HEK293 (cell line): ENCODE data around the gene PLS1.
"Not testable (repeated sequence)": the region's sequence is repeated elsewhere in the genome, so short reads cannot be mapped to it uniquely, and the experiment has no call there.

ENCODE experiments used
- CTCF ChIA-PET: fragments of 350-600 bp; formaldehyde crosslinking; extraction: SDS; loops from one replicate; lab custom pipeline; 2021; ENCODE audit warnings: antibody characterized with exemption; lab: Yijun Ruan, JAX
- POLR2A ChIA-PET: fragments of 300-600 bp; formaldehyde crosslinking; extraction: SDS; loops from one replicate; lab custom pipeline; 2020; ENCODE audit warnings: antibody characterized with exemption, inconsistent platforms; lab: Yijun Ruan, JAX
- H3K27ac ChIP-seq: fragments of 200-500 bp; sonication (Bioruptor generic); 2 replicates; pipeline ENCODE4 v1.5.1; 2014; ENCODE audit warnings: low read depth, low read length, control low read depth, inconsistent platforms; ENCODE audit errors: extremely low read depth
- H3K36me3 ChIP-seq, 2 experiments: fragments of 200-500 bp in 1 of 2; sonication (Bioruptor generic) in 1 of 2; 1 replicate in 1 of 2; 2 replicates in 1 of 2; pipeline ENCODE4 v1.5.1; 2014 to 2017; ENCODE audit warnings: inconsistent platforms in 2 of 2, low read length in 2 of 2; ENCODE audit not compliant: control insufficient read depth in 2 of 2, insufficient read depth in 1 of 2
- H3K4me1 ChIP-seq: fragments of 200-500 bp; sonication (Bioruptor generic); 2 replicates; pipeline ENCODE4 v1.5.1; 2014; ENCODE audit warnings: mild to moderate bottlenecking, low read length, inconsistent platforms; ENCODE audit not compliant: control insufficient read depth, insufficient read depth
- H3K4me3 ChIP-seq: 2 replicates; pipeline ENCODE4 v1.5.1; 2011; ENCODE audit warnings: low read depth, mild to moderate bottlenecking, control low read depth, low read length, moderate library complexity
- H3K9me3 ChIP-seq: fragments of 200-500 bp; sonication (Bioruptor generic); 2 replicates; pipeline ENCODE4 v1.5.1; 2014; ENCODE audit warnings: low read depth, low read length, inconsistent platforms; ENCODE audit not compliant: control insufficient read depth, insufficient read depth
- IKZF3 ChIP-seq: fragments of 450-650 bp; IDR thresholded peaks from 2 replicates; pipeline ENCODE4 v1.5.0; 2018; ENCODE audit warnings: missing biosample characterization, mild to moderate bottlenecking, missing genetic modification characterization, moderate library complexity
- KLF10 ChIP-seq: fragments of 450-650 bp; IDR thresholded peaks from 2 replicates; pipeline ENCODE4 v1.5.1; 2018; ENCODE audit warnings: missing biosample characterization, mild to moderate bottlenecking, missing genetic modification characterization
- PRDM1 ChIP-seq: fragments of 450-650 bp; formaldehyde crosslinking; IDR thresholded peaks from 2 replicates; pipeline ENCODE4; 2016; ENCODE audit warnings: missing biosample characterization, missing genetic modification characterization
- SALL2 ChIP-seq: fragments of 450-650 bp; formaldehyde crosslinking; IDR thresholded peaks from 2 replicates; pipeline ENCODE4 v1.5.0; 2017; ENCODE audit warnings: missing biosample characterization, mild to moderate bottlenecking, missing genetic modification characterization, borderline replicate concordance
- SCRT1 ChIP-seq: fragments of 450-650 bp; formaldehyde crosslinking; IDR thresholded peaks from 2 replicates; pipeline ENCODE4 v1.5.1; 2016; ENCODE audit warnings: missing biosample characterization, missing genetic modification characterization, borderline replicate concordance
- SCRT2 ChIP-seq: fragments of 450-650 bp; formaldehyde crosslinking; IDR thresholded peaks from 2 replicates; pipeline ENCODE4 v1.5.1; 2016; ENCODE audit warnings: missing biosample characterization, missing genetic modification characterization
- SP7 ChIP-seq: fragments of 450-650 bp; formaldehyde crosslinking; IDR thresholded peaks from 2 replicates; pipeline ENCODE4 v1.5.1; 2016; ENCODE audit warnings: missing biosample characterization, missing genetic modification characterization
- TCF7L2 ChIP-seq: IDR thresholded peaks from 2 replicates; pipeline ENCODE4 v1.6.1; 2011; ENCODE audit warnings: low read depth, mild to moderate bottlenecking, inconsistent platforms, low read length, moderate library complexity, borderline replicate concordance
- ZBTB44 ChIP-seq: fragments of 450-650 bp; IDR thresholded peaks from 2 replicates; pipeline ENCODE4 v1.5.1; 2018; ENCODE audit warnings: missing biosample characterization, mild to moderate bottlenecking, missing genetic modification characterization
- ZFHX2 ChIP-seq: fragments of 450-650 bp; formaldehyde crosslinking; conservative IDR thresholded peaks from 2 replicates; pipeline ENCODE4 v1.5.1; 2016; ENCODE audit warnings: missing biosample characterization, missing genetic modification characterization
- ZNF157 ChIP-seq: fragments of 450-650 bp; formaldehyde crosslinking; IDR thresholded peaks from 2 replicates; pipeline ENCODE4 v1.5.1; 2016; ENCODE audit warnings: missing biosample characterization, missing genetic modification characterization
- ZNF174 ChIP-seq: fragments of 450-650 bp; formaldehyde crosslinking; IDR thresholded peaks from 2 replicates; pipeline ENCODE4 v1.5.0; 2017; ENCODE audit warnings: missing biosample characterization, mild to moderate bottlenecking, missing genetic modification characterization
- ZNF211 ChIP-seq: fragments of 450-650 bp; formaldehyde crosslinking; IDR thresholded peaks from 2 replicates; pipeline ENCODE4 v1.5.1; 2016; ENCODE audit warnings: low read depth, missing biosample characterization, missing genetic modification characterization
- ZNF24 ChIP-seq: fragments of 450-650 bp; formaldehyde crosslinking; IDR thresholded peaks from 2 replicates; pipeline ENCODE4 v1.5.1; 2016; ENCODE audit warnings: missing biosample characterization, missing genetic modification characterization
- ZNF280C ChIP-seq: fragments of 450-650 bp; formaldehyde crosslinking; IDR thresholded peaks from 2 replicates; pipeline ENCODE4 v1.5.1; 2016; ENCODE audit warnings: missing biosample characterization, missing genetic modification characterization
- ZNF354C ChIP-seq: fragments of 450-650 bp; formaldehyde crosslinking; IDR thresholded peaks from 2 replicates; pipeline ENCODE4 v1.5.1; 2016; ENCODE audit warnings: missing biosample characterization, missing genetic modification characterization, low read depth, borderline replicate concordance
- ZNF404 ChIP-seq: fragments of 450-650 bp; formaldehyde crosslinking; IDR thresholded peaks from 2 replicates; pipeline ENCODE4 v1.5.1; 2017; ENCODE audit warnings: missing biosample characterization, missing genetic modification characterization
- ZNF549 ChIP-seq: fragments of 450-650 bp; IDR thresholded peaks from 2 replicates; pipeline ENCODE4 v1.5.1; 2018; ENCODE audit warnings: missing biosample characterization, missing genetic modification characterization, mild to moderate bottlenecking, inconsistent platforms, moderate library complexity
- ZNF610 ChIP-seq: fragments of 450-650 bp; formaldehyde crosslinking; IDR thresholded peaks from 2 replicates; pipeline ENCODE4 v1.5.1; 2016; ENCODE audit warnings: missing biosample characterization, missing genetic modification characterization, borderline replicate concordance
- ZNF623 ChIP-seq: fragments of 450-650 bp; formaldehyde crosslinking; IDR thresholded peaks from 2 replicates; pipeline ENCODE4 v1.5.1; 2016; ENCODE audit warnings: missing biosample characterization, missing genetic modification characterization
- ZNF624 ChIP-seq: fragments of 450-650 bp; formaldehyde crosslinking; IDR thresholded peaks from 2 replicates; pipeline ENCODE4 v1.5.1; 2017; ENCODE audit warnings: missing biosample characterization, missing genetic modification characterization
- ZNF677 ChIP-seq: fragments of 450-650 bp; IDR thresholded peaks from 2 replicates; pipeline ENCODE4 v1.5.0; 2018; ENCODE audit warnings: missing biosample characterization, mild to moderate bottlenecking, missing genetic modification characterization, moderate library complexity
- ZNF692 ChIP-seq: fragments of 450-650 bp; formaldehyde crosslinking; IDR thresholded peaks from 2 replicates; pipeline ENCODE4 v1.5.1; 2016; ENCODE audit warnings: missing biosample characterization, missing genetic modification characterization
- ZNF701 ChIP-seq: fragments of 450-650 bp; formaldehyde crosslinking; IDR thresholded peaks from 2 replicates; pipeline ENCODE4 v1.5.1; 2016; ENCODE audit warnings: missing biosample characterization, missing genetic modification characterization
- ZNF707 ChIP-seq: fragments of 450-650 bp; formaldehyde crosslinking; IDR thresholded peaks from 2 replicates; pipeline ENCODE4 v1.5.1; 2016; ENCODE audit warnings: missing biosample characterization, missing genetic modification characterization
- ZNF747 ChIP-seq: fragments of 450-650 bp; formaldehyde crosslinking; IDR thresholded peaks from 2 replicates; pipeline ENCODE4 v1.5.1; 2016; ENCODE audit warnings: missing biosample characterization, missing genetic modification characterization
- ZNF776 ChIP-seq: fragments of 450-650 bp; formaldehyde crosslinking; IDR thresholded peaks from 2 replicates; pipeline ENCODE4 v1.5.0; 2017; ENCODE audit warnings: missing biosample characterization, missing genetic modification characterization, borderline replicate concordance
- ZXDB ChIP-seq: fragments of 450-650 bp; formaldehyde crosslinking; IDR thresholded peaks from 2 replicates; pipeline ENCODE4 v1.5.1; 2016; ENCODE audit warnings: missing biosample characterization, missing genetic modification characterization
- TF ChIP-seq, protein P1 (sequence below): fragments of 450-650 bp; formaldehyde crosslinking; IDR thresholded peaks from 2 replicates; pipeline ENCODE4 v1.5.1; 2016; ENCODE audit warnings: missing biosample characterization, missing genetic modification characterization

Gene PLS1

DNA sequence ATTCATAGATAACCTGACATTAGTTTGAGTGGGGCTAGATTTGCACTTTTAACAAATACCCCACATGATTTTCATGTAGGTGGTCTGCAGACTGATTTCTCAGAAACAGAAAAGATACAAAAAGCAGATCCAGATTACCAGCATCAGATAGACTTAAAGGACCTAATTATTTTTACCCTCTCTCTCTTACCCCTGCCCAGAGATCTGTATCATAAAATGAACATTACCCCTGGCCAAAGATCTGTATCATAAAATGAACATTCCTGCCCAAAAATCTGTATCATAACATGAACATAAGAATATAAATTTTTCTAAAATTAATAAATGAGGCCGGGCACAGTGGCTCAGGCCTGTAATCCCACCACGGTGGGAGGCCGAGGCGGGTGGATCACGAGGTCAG lies 113.0 kb downstream of the PLS1 start:
- POLR2A ChIA-PET: interaction anchor here (0.7 kb wide), 1 partner anchor 15 kb away, joined by 5 read pairs; the partner anchor contains the start of gene TRPC1
- Histone ChIP-seq H3K4me1 (no peaks in the 10 kb centered on the region), H3K9me3 (no peaks in the 10 kb centered on the region), H3K27ac (no peak overlapping the region), H3K4me3 (no peak overlapping the region), H3K36me3 (no peaks in the 10 kb centered on the region)
- CTCF ChIA-PET: no interaction called here
- no peak for TF ChIP-seq ZNF354C (tag by site-specific recombination)
- TF ChIP-seq ZBTB44 (tag by site-specific recombination): no peak
- no peak for TF ChIP-seq ZXDB (tag by site-specific recombination)
- no peak for TF ChIP-seq SCRT1 (tag by site-specific recombination)
- no peak for TF ChIP-seq IKZF3
- no peak for TF ChIP-seq SALL2
- TF ChIP-seq SCRT2 (tag by site-specific recombination): no peak
- TF ChIP-seq ZNF211 (tag by site-specific recombination): no peak
- TF ChIP-seq ZNF280C (tag by site-specific recombination): no peak
- TF ChIP-seq ZNF404 (tag by site-specific recombination): no peak
- no peak for TF ChIP-seq ZNF692 (tag by site-specific recombination)
- no peak for TF ChIP-seq ZNF549 (tag by site-specific recombination)
- TF ChIP-seq ZNF610 (tag by site-specific recombination): no peak
- TF ChIP-seq ZNF623: no peak
- no peak for TF ChIP-seq ZNF677 (tag by site-specific recombination)
- no peak for TF ChIP-seq ZNF707 (tag by site-specific recombination)
- TF ChIP-seq ZNF747 (tag by site-specific recombination): no peak

GRCh38 chr3:142714882-142715281 lies 118.7 kb downstream of the PLS1 start:
- H3K4me1 ChIP-seq, H3K27ac ChIP-seq, H3K36me3 ChIP-seq, CTCF ChIA-PET, H3K4me3 ChIP-seq, POLR2A ChIA-PET, H3K9me3 ChIP-seq: not testable (repeated sequence)

GRCh38 chr3:142716102-142716501 lies 119.9 kb downstream of the PLS1 start:
- H3K36me3 ChIP-seq: no peaks in the 10 kb centered on the region
- no peak overlapping the region for H3K27ac ChIP-seq
- POLR2A ChIA-PET: no interaction called here
- no peak overlapping the region for H3K4me3 ChIP-seq
- H3K9me3 ChIP-seq: no peaks in the 10 kb centered on the region
- CTCF ChIA-PET: no interaction called here
- H3K4me1 ChIP-seq: no peaks in the 10 kb centered on the region
- TF ChIP-seq SP7 (tag by site-specific recombination) (no peak), ZFHX2 (tag by site-specific recombination) (no peak), TCF7L2 (no peak), PRDM1 (no peak), ZNF701 (tag by site-specific recombination) (no peak), ZNF157 (tag by site-specific recombination) (no peak), KLF10 (no peak), ZNF174 (tag by site-specific recombination) (no peak), ZNF776 (tag by site-specific recombination) (no peak), ZNF24 (tag by site-specific recombination) (no peak), ZNF624 (no peak)
- TF ChIP-seq, protein P1, sequence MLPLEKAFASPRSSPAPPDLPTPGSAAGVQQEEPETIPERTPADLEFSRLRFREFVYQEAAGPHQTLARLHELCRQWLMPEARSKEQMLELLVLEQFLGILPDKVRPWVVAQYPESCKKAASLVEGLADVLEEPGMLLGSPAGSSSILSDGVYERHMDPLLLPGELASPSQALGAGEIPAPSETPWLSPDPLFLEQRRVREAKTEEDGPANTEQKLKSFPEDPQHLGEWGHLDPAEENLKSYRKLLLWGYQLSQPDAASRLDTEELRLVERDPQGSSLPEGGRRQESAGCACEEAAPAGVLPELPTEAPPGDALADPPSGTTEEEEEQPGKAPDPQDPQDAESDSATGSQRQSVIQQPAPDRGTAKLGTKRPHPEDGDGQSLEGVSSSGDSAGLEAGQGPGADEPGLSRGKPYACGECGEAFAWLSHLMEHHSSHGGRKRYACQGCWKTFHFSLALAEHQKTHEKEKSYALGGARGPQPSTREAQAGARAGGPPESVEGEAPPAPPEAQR (tag by site-specific recombination): no peak
